ENCODE results near the gene KHDC3L. TPM values are rescaled to one million over a fixed set of nuclear protein-coding genes. Genes with fewer than 3 reads are reported as not detected.
"Not testable (repeated sequence)": the region's sequence is repeated elsewhere in the genome, so short reads cannot be mapped to it uniquely, and the experiment has no call there.

KHDC3L gene
- total and polyA plus RNA-seq, 7 donors: not detected

DNA sequence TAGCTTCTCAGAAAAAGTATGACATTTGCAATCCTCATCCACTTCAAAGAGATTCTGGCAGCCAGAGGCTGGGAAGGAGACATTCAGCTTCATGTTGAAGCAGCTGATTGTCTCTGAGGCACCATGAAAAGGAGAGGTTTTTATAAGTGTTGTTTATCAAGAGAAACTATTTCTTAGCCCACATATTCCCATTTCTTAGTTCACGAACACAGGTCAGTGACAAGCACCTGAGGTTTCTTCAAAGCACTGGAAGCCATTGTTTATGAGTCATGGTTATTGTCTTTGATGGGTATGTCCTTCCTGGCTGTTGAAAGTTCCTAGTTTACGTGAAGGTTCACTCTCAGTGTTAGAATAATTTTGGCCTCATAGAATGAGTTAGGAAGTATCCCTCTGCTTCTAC is 29.2 kb downstream of the KHDC3L start:
- Histone ChIP-seq H3K4me3 (no peak overlapping the region), H3K27me3 (ENCODE audit: insufficient read depth in 3 of 3, low read length in 2 of 3) (no peaks in the 10 kb centered on the region), H3K4me1 (peaks cover 3% of the 10 kb centered on the region), H3K36me3 (ENCODE audit: insufficient read depth in 1 of 2, low read depth in 1 of 2) (no peaks in the 10 kb centered on the region), H3K9me3 (no peaks in the 10 kb centered on the region), H3K27ac (no peak overlapping the region)
- ATAC-seq: no peak
- intact Hi-C loops (cut with DNase I): no loop called here
- DNase-seq: no peak
- TF ChIP-seq, protein P1, sequence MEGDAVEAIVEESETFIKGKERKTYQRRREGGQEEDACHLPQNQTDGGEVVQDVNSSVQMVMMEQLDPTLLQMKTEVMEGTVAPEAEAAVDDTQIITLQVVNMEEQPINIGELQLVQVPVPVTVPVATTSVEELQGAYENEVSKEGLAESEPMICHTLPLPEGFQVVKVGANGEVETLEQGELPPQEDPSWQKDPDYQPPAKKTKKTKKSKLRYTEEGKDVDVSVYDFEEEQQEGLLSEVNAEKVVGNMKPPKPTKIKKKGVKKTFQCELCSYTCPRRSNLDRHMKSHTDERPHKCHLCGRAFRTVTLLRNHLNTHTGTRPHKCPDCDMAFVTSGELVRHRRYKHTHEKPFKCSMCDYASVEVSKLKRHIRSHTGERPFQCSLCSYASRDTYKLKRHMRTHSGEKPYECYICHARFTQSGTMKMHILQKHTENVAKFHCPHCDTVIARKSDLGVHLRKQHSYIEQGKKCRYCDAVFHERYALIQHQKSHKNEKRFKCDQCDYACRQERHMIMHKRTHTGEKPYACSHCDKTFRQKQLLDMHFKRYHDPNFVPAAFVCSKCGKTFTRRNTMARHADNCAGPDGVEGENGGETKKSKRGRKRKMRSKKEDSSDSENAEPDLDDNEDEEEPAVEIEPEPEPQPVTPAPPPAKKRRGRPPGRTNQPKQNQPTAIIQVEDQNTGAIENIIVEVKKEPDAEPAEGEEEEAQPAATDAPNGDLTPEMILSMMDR (IDR thresholded peaks at IDR 0.05): no peak
- 75 to 81% (median 75%) methylated on average over 2 of the region's 2 CpGs for WGBS, 3 donors

DNA sequence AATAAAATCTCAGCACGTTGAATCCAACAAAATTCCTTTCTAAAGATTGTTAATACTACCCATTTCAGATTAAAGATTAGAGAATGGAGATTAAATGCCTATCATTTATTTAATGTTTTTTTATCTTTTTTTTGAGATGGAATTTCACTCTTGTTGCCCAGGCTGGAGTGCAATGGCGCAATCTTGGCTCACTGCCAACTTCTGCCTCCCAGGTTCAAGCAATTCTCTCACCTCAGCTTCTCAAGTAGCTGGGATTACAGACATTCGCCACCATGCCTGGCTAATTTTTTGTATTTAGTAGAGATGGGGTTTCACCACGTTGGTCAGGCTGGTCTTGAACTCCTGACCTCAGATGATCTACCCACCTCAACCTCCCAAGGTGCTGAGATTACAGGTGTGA is 29.7 kb downstream of the KHDC3L start:
- 51 to 61% (median 57%) methylated on average over 4 of the region's 4 CpGs for WGBS, 3 donors
- H3K9me3 ChIP-seq; H3K36me3 ChIP-seq (ENCODE audit: insufficient read depth in 1 of 2, low read depth in 1 of 2); intact Hi-C loops (cut with DNase I); H3K4me3 ChIP-seq; H3K27me3 ChIP-seq (ENCODE audit: insufficient read depth in 3 of 3, low read length in 2 of 3); H3K27ac ChIP-seq; ATAC-seq; H3K4me1 ChIP-seq; DNase-seq: not testable (repeated sequence)

DNA sequence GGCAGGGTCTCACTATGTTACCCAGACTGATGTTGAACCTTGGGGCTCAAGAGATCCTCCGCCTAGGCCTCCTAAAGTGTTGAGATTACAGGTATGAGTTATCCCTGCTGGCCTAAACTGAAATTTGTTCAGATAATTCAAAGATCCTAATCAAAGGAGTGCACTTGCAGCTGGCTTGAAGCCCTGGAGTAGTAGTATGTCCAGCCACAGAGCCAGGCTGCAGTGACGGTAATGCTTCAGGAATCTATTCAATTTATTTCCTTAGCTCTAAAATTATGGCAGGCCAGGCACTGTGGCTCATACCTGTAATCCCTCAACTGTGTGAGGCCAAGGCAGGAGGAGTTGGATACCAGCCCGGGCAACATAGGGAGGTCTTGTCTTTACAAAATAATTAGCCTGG is 30.8 kb downstream of the KHDC3L start:
- Histone ChIP-seq H3K36me3 (ENCODE audit: insufficient read depth in 1 of 2, low read depth in 1 of 2) (no peaks in the 10 kb centered on the region), H3K9me3 (no peaks in the 10 kb centered on the region), H3K4me1 (peaks cover 3% of the 10 kb centered on the region), H3K27ac (no peak overlapping the region), H3K27me3 (ENCODE audit: insufficient read depth in 3 of 3, low read length in 2 of 3) (no peaks in the 10 kb centered on the region), H3K4me3 (no peak overlapping the region)
- no peak for ATAC-seq
- intact Hi-C loops (cut with DNase I): no loop called here
- WGBS, 3 donors: 85 to 90% (median 90%) methylated on average over 3 of the region's 3 CpGs
- TF ChIP-seq, protein P1 (IDR thresholded peaks at IDR 0.05): no peak
- no peak for DNase-seq

DNA sequence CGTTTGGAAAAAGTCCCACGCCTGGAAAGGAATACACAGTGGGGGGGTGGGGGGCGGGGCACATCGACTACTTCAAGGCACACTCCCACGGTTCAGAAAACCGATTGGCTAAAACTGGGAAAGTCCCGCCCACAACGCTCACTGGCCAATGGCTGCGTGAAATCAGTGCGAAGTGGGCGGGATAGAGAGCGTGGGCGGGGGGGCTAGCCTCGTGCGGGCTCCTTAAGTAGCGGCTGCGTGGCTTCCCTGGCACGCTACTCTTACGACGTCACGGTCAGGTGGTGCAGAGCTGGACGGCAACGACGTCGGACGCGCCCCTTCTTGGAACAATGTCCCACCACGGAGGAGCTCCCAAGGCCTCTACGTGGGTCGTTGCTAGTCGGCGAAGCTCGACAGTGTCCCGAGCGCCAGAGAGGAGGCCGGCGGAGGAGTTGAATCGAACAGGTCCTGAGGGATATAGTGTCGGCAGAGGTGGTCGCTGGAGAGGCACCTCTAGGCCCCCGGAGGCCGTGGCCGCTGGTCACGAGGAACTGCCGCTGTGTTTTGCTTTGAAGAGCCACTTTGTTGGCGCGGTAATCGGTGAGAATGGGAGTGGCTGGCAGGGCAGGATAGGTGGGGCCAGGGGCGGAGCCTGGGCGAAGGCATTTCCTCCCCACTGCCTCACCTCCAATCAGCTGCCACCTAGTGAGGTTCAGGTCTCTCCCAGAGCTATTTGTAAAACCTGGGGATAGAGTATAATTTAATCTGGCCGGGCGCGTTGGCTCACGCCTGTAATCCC is 32.3 kb downstream of the KHDC3L start, which contains the start of gene DDX43:
TSS of gene DDX43 (plus strand) at position 252 of the 778 bp plus-strand sequence. CDS start at position 330, 78 bp downstream.
- TF ChIP-seq, protein P1 (IDR thresholded peaks at IDR 0.05): no peak
- Histone ChIP-seq H3K9me3 (no peaks in the 10 kb centered on the region), H3K27ac (no peak within 1 kb of the TSS), H3K4me3 (peak within 1 kb of the TSS; percentile 22), H3K4me1 (no peaks in the 10 kb centered on the region), H3K27me3 (ENCODE audit: insufficient read depth in 3 of 3, low read length in 2 of 3) (no peaks in the 10 kb centered on the region), H3K36me3 (ENCODE audit: insufficient read depth in 1 of 2, low read depth in 1 of 2) (no peaks in the 10 kb centered on the region)
- DNase-seq (peak; percentile 39 to 75), ATAC-seq (peak; percentile 27 to 83 (median 67))
- WGBS, 3 donors: 72 to 78% (median 74%) methylated on average over 54 of the region's 54 CpGs
- intact Hi-C loops (cut with DNase I): no loop called here

DNA sequence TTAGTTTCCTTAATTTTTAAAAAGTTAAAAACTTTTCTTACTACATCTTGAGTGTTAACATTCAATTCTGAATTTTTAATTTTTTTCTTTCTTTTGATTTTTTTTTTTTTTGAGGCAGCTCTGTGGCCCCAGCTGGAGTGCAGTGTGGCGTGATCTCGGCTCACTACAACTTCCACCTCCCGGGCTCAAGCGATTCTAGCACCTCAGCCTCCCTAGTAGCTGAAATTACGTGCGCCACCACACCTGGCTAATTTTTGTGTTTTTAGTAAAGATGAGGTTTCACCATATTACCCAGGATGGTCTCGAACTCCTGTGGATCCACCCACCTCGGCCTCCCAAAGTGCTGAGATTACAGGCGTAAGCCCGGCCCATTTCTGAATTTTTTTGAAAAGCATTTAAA is 33.4 kb downstream of the KHDC3L start:
- H3K9me3 ChIP-seq: no peaks in the 10 kb centered on the region
- H3K4me1 ChIP-seq: no peaks in the 10 kb centered on the region
- no peaks in the 10 kb centered on the region for H3K27me3 ChIP-seq (ENCODE audit: insufficient read depth in 3 of 3, low read length in 2 of 3)
- H3K36me3 ChIP-seq (ENCODE audit: insufficient read depth in 1 of 2, low read depth in 1 of 2): no peaks in the 10 kb centered on the region
- intact Hi-C loops (cut with DNase I): no loop called here
- 95 to 96% (median 95%) methylated on average over 10 of the region's 10 CpGs for WGBS, 3 donors
- TF ChIP-seq, protein P1 (IDR thresholded peaks at IDR 0.05): no peak
- ATAC-seq: no peak
- H3K4me3 ChIP-seq: no peak overlapping the region
- DNase-seq: no peak
- H3K27ac ChIP-seq: no peak overlapping the region

Data from psoas muscle (tissue), 8 donors.